IMR-90 (cell line): Measurements from ENCODE around the gene TRAF3IP3. TPM values are rescaled to one million over a fixed set of nuclear protein-coding genes. Genes with fewer than 3 reads are reported as not detected.

ENCODE experiments used
- ATAC-seq: fragments of 200-7000 bp; cut with Tn5 transposase; 2 replicates; pipeline ENCODE4 v1.9.1; 2020; ENCODE audit warnings: low read depth, mild to moderate bottlenecking, moderate library complexity
- BruUV-seq: library from RNA; stranded (reverse); fragments of 400-500 nt; replicated peaks from 2 replicates; lab custom pipeline; 2021; lab: Mats Ljungman, UMichigan
- CTCF ChIA-PET: fragments of 300-600 bp; formaldehyde crosslinking; extraction: SDS; loops from one replicate; lab custom pipeline; 2021; ENCODE audit warnings: antibody characterized with exemption; lab: Yijun Ruan, JAX
- POLR2A ChIA-PET: fragments of 300-600 bp; sonication (Branson Sonifier 250); formaldehyde crosslinking; loops from one replicate; lab custom pipeline; 2022; ENCODE audit warnings: antibody characterized with exemption; ENCODE audit not compliant: unreplicated experiment; lab: Charles Lee
- DNase-seq: peaks from one replicate; pipeline ENCODE4 v3.0.0; 2013
- H2AFZ ChIP-seq: replicated peaks from 2 replicates; pipeline ENCODE3; 2013; ENCODE audit warnings: low read length, mild to moderate bottlenecking; ENCODE audit not compliant: poor library complexity
- H2AK5ac ChIP-seq: 2 replicates; pipeline ENCODE4 v1.6.1; 2013; ENCODE audit warnings: low read depth, low read length, inconsistent platforms
- H2AK9ac ChIP-seq: replicated peaks from 2 replicates; pipeline ENCODE3; 2013; ENCODE audit warnings: mild to moderate bottlenecking, low read depth, low read length, moderate library complexity; ENCODE audit not compliant: poor library complexity
- H2BK120ac ChIP-seq: 2 replicates; pipeline ENCODE4 v1.6.1; 2013; ENCODE audit warnings: low read depth, low read length, inconsistent platforms
- H2BK15ac ChIP-seq: 3 replicates; pipeline ENCODE4 v1.6.1; 2013; ENCODE audit warnings: low read depth, low read length, inconsistent platforms
- H2BK20ac ChIP-seq: 2 replicates; pipeline ENCODE4 v1.6.1; 2013; ENCODE audit warnings: low read depth, mild to moderate bottlenecking, inconsistent platforms, low read length, moderate library complexity
- H2BK5ac ChIP-seq: 2 replicates; pipeline ENCODE4 v1.6.1; 2013; ENCODE audit warnings: mild to moderate bottlenecking, low read depth, low read length, inconsistent platforms; ENCODE audit not compliant: poor library complexity, severe bottlenecking
- H3K14ac ChIP-seq: replicated peaks from 2 replicates; pipeline ENCODE4 v1.6.1; 2013; ENCODE audit warnings: low read depth, low read length, inconsistent platforms
- H3K18ac ChIP-seq: 2 replicates; pipeline ENCODE4 v1.6.1; 2013; ENCODE audit warnings: low read depth, low read length, control low read depth
- H3K23ac ChIP-seq: 2 replicates; pipeline ENCODE4 v1.6.1; 2013; ENCODE audit warnings: low read depth, low read length, inconsistent platforms
- H3K27ac ChIP-seq: 2 replicates; pipeline ENCODE4 v1.5.1; 2013; ENCODE audit warnings: mild to moderate bottlenecking, control low read depth, low read length; ENCODE audit not compliant: insufficient read depth
- H3K27me3 ChIP-seq: 2 replicates; pipeline ENCODE4 v1.6.1; 2013; ENCODE audit warnings: low read length; ENCODE audit not compliant: control insufficient read depth, insufficient read depth
- H3K36me3 ChIP-seq: 2 replicates; pipeline ENCODE4 v1.6.1; 2013; ENCODE audit warnings: low read length, mixed read lengths; ENCODE audit not compliant: control insufficient read depth, insufficient read depth
- H3K4ac ChIP-seq: 2 replicates; pipeline ENCODE4 v1.6.1; 2013; ENCODE audit warnings: low read depth, low read length, inconsistent platforms
- H3K4me1 ChIP-seq: 2 replicates; pipeline ENCODE4 v1.6.1; 2013; ENCODE audit warnings: low read length, mixed read lengths; ENCODE audit not compliant: control insufficient read depth, insufficient read depth
- H3K4me2 ChIP-seq: 2 replicates; pipeline ENCODE4 v1.6.1; 2013; ENCODE audit warnings: low read depth, mild to moderate bottlenecking, control low read depth, low read length, moderate library complexity
- H3K4me3 ChIP-seq: 2 replicates; pipeline ENCODE4 v1.5.1; 2013; ENCODE audit warnings: low read depth, mild to moderate bottlenecking, control low read depth, low read length, moderate library complexity; ENCODE audit not compliant: insufficient read depth
- H3K56ac ChIP-seq: 2 replicates; pipeline ENCODE4 v1.6.1; 2013; ENCODE audit warnings: low read length, inconsistent platforms; ENCODE audit not compliant: insufficient read depth; ENCODE audit errors: extremely low read depth
- H3K79me1 ChIP-seq, 2 experiments: 2 replicates each; pipeline ENCODE4 v1.6.1; 2013; ENCODE audit warnings: low read length in 2 of 2, inconsistent platforms in 1 of 2, low read depth in 1 of 2
- H3K9ac ChIP-seq: 2 replicates; pipeline ENCODE4 v1.6.1; 2013; ENCODE audit warnings: low read depth, low read length, control low read depth
- H3K9me1 ChIP-seq: 2 replicates; pipeline ENCODE4 v1.6.1; 2013; ENCODE audit warnings: low read length, inconsistent platforms; ENCODE audit not compliant: insufficient read depth
- H3K9me3 ChIP-seq: 2 replicates; pipeline ENCODE4 v1.6.1; 2013; ENCODE audit warnings: low read length; ENCODE audit not compliant: control insufficient read depth, insufficient read depth
- H4K20me1 ChIP-seq: 2 replicates; pipeline ENCODE4 v1.6.1; 2013; ENCODE audit warnings: low read length, inconsistent platforms; ENCODE audit not compliant: insufficient read depth
- H4K5ac ChIP-seq: 2 replicates; pipeline ENCODE4 v1.6.1; 2013; ENCODE audit warnings: mild to moderate bottlenecking, low read depth, low read length, control low read depth
- H4K8ac ChIP-seq, 2 experiments: 2 replicates each; pipeline ENCODE4 v1.6.1; 2013; ENCODE audit warnings: low read depth in 2 of 2, low read length in 2 of 2, control low read depth in 1 of 2, inconsistent platforms in 1 of 2
- H4K91ac ChIP-seq: 2 replicates; pipeline ENCODE4 v1.6.1; 2013; ENCODE audit warnings: low read depth, low read length, inconsistent platforms; ENCODE audit not compliant: insufficient read depth
- CEBPB ChIP-seq: IDR thresholded peaks from 2 replicates; pipeline ENCODE4 v1.6.1; 2012; ENCODE audit warnings: low read depth, low read length, improper control_type of control experiment
- CHD1 ChIP-seq: IDR thresholded peaks from 2 replicates; pipeline ENCODE4 v1.6.1; 2012; ENCODE audit warnings: low read depth, low read length, improper control_type of control experiment
- ELK1 ChIP-seq: fragments of 150-350 bp; IDR thresholded peaks from 2 replicates; pipeline ENCODE4 v1.6.1; 2016; ENCODE audit warnings: low read depth, mild to moderate bottlenecking, low read length, moderate library complexity, borderline replicate concordance
- FOS ChIP-seq: fragments of 150-350 bp; IDR thresholded peaks from 2 replicates; pipeline ENCODE4 v1.6.1; 2016; ENCODE audit warnings: low read depth, low read length
- MAFK ChIP-seq: IDR thresholded peaks from 2 replicates; pipeline ENCODE4 v1.6.1; 2012; ENCODE audit warnings: low read depth, low read length, improper control_type of control experiment
- POLR2A ChIP-seq: IDR thresholded peaks from 2 replicates; pipeline ENCODE4 v1.6.1; 2012; ENCODE audit warnings: mild to moderate bottlenecking, low read depth, low read length
- RAD21 ChIP-seq: IDR thresholded peaks from 2 replicates; pipeline ENCODE4 v1.6.1; 2012; ENCODE audit warnings: low read length, improper control_type of control experiment
- RCOR1 ChIP-seq: IDR thresholded peaks from 2 replicates; pipeline ENCODE4 v1.6.1; 2012; ENCODE audit warnings: mild to moderate bottlenecking, low read length, improper control_type of control experiment; ENCODE audit not compliant: insufficient replicate concordance
- RFX5 ChIP-seq: IDR thresholded peaks from 2 replicates; pipeline ENCODE4 v1.8.0; 2012; ENCODE audit warnings: low read depth, mild to moderate bottlenecking, low read length, moderate library complexity
- SMC3 ChIP-seq: fragments of 150-350 bp; IDR thresholded peaks from 2 replicates; pipeline ENCODE4 v1.6.1; 2016; ENCODE audit warnings: low read depth, mild to moderate bottlenecking, antibody characterized with exemption, low read length, moderate library complexity
- dilution Hi-C: fragments of 300-500 bp; cut with HindIII; formaldehyde crosslinking; loops from one replicate; pipeline ENCODE4 v1.14.3; 2018; ENCODE audit warnings: low sequenced_read_pairs; ENCODE audit not compliant: unreplicated experiment
- in situ Hi-C: fragments of 300-500 bp; cut with MboI; formaldehyde crosslinking; loops from 3 replicates; pipeline ENCODE4 v1.14.3; 2019; ENCODE audit warnings: low sequenced_read_pairs, inconsistent platforms, mixed read lengths
- intact Hi-C: fragments of 100-400 bp; cut with micrococcal nuclease; formaldehyde crosslinking; loops from 2 replicates; pipeline ENCODE4 v1.10.0; 2022
- polyA plus RNA-seq, 3 experiments: library from polyadenylated mRNA; depleted of rRNA; stranded (reverse); fragments of >200 nt; gene quantifications; 2 replicates each; pipeline ENCODE4 v1.2.3, GENCODE V29; 2012; ENCODE audit warnings: low replicate concordance in 1 of 3
- total RNA-seq: library from RNA; depleted of rRNA; stranded (reverse); fragments of >200 nt; gene quantifications from 2 replicates; pipeline ENCODE4 v1.2.3, GENCODE V29; 2012
- TF ChIP-seq, protein P1 (sequence below): fragments of 150-350 bp; IDR thresholded peaks from 2 replicates; pipeline ENCODE4 v1.6.1; 2017; ENCODE audit warnings: mild to moderate bottlenecking, antibody characterized with exemption, low read length, low read depth

Gene TRAF3IP3
- total and polyA plus RNA-seq, 2 of the 4 experiments (the other 2 are of a cell fraction): 0.12 to 0.18 TPM

DNA sequence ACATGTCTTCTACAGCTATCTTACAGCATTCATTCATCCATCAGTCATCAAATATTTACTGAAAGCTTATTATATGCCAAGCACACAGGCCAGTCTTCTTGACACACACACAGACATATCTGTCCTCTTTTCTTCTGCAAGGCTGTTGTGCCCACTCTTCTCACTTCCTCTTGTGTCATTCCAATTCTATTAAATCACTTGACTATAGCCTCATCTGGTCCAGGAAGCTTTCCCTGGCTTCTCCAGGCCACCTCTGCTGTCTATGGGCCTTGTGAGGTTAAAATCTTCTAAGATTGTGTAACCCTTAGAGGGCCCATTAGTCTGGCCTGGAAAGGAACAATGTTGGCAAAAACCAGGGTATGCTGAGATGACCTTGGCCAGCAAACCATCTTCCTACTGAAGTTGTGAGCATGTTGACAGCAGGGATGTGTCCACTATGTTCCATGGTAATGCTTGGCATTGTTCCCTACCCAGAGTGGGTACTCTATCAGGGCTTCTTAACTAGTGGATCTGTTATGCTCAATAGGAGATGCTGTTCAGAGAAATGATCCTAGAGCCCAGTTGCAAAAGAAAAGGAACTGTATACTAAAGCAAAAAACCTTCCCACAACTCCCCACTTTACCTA, 5.3 kb downstream of the TRAF3IP3 start:
- Histone ChIP-seq H3K9me1 (no peaks in the 10 kb centered on the region), H3K79me1 (no peaks in the 10 kb centered on the region), H3K14ac (no peak overlapping the region), H4K20me1 (no peaks in the 10 kb centered on the region), H3K27me3 (peaks cover 9% of the 10 kb centered on the region; the same call in 1 of the 2 replicates), H2BK20ac (no peak overlapping the region), H2BK5ac (no peak overlapping the region), H3K4ac (no peak overlapping the region), H3K9me3 (no peaks in the 10 kb centered on the region), H3K23ac (no peak overlapping the region), H4K91ac (no peak overlapping the region), H2BK120ac (no peak overlapping the region), H4K8ac (no peak overlapping the region), H3K9ac (no peak overlapping the region), H2AK5ac (no peak overlapping the region), H3K56ac (no peak overlapping the region), H3K18ac (no peak overlapping the region), H3K36me3 (no peaks in the 10 kb centered on the region), H4K5ac (no peak overlapping the region), H2BK15ac (no peak overlapping the region), H3K27ac (no peak overlapping the region), H3K4me3 (no peak overlapping the region), H3K4me1 (no peaks in the 10 kb centered on the region), H2AK9ac (no peak overlapping the region), H2AFZ (no peak overlapping the region), H3K4me2 (no peak overlapping the region)
- TF ChIP-seq SMC3: no peak
- no peak for TF ChIP-seq RCOR1
- TF ChIP-seq ELK1: no peak
- TF ChIP-seq MAFK: no peak
- TF ChIP-seq RFX5: no peak
- TF ChIP-seq POLR2A: no peak
- TF ChIP-seq RAD21: no peak
- TF ChIP-seq FOS: no peak
- no peak for TF ChIP-seq CEBPB
- TF ChIP-seq CHD1: no peak
- TF ChIP-seq, protein P1, sequence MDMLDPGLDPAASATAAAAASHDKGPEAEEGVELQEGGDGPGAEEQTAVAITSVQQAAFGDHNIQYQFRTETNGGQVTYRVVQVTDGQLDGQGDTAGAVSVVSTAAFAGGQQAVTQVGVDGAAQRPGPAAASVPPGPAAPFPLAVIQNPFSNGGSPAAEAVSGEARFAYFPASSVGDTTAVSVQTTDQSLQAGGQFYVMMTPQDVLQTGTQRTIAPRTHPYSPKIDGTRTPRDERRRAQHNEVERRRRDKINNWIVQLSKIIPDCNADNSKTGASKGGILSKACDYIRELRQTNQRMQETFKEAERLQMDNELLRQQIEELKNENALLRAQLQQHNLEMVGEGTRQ: no peak
- ChIA-PET POLR2A (no interaction called here), CTCF (no interaction called here)
- ATAC-seq (no peak), DNase-seq (no peak)
- dilution Hi-C loops (no loop called here), intact Hi-C loops (no loop called here), in situ Hi-C loops (no loop called here)
- BruUV-seq: no TSS peak
